ENCODE data around the gene DGKZ. TPM values are rescaled to one million over a fixed set of nuclear protein-coding genes. Genes with fewer than 3 reads are reported as not detected.
"Not testable (repeated sequence)": the region's sequence is repeated elsewhere in the genome, so short reads cannot be mapped to it uniquely, and the experiment has no call there.

DGKZ gene
- polyA plus RNA-seq, 6 donors from 2014 or later, result 2.5 to 13.7 (median 7.9) TPM

DNA sequence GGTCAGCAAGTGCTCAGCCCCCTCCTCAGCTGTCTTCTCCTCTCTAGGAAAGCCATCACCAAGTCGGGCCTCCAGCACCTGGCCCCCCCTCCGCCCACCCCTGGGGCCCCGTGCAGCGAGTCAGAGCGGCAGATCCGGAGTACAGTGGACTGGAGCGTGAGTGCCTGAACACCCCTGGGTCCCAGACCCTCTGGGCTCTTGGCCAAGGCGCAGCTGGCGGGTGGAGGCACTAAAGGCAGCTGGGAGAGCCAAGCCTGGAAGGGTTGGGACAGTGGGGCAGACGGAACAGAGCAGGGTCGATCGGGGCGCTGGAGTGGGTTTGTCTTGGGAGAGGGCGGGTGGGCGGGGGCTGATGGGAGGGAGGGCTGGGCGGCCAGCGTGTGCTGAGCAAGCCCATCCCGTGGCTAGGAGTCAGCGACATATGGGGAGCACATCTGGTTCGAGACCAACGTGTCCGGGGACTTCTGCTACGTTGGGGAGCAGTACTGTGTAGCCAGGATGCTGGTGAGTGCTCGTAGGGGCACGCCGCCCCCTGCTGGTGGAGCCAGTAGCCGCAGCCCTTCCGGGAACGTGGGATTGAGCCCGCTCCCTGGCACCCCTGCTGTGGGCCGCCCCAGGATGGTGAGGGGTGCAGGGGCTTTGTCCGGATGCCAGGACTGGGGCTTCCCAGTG lies 20.1 kb downstream of the DGKZ start:
- Mint-ChIP-seq H3K4me1 (peaks cover 11 to 16% (median 13%) of the 10 kb centered on the region in 3 donors), H3K36me3 (no peaks in the 10 kb centered on the region), H3K4me3 (no peak overlapping the region), H3K9me3 (no peaks in the 10 kb centered on the region), H3K27ac (no peak overlapping the region), H3K27me3 (no peaks in the 10 kb centered on the region)
- DNase-seq (peak; percentile 57), ATAC-seq (ENCODE audit: low read depth in 2 of 2) (peak; percentile 86 to 87)

GRCh38 chr11:46367916-46368267 lies 20.6 kb downstream of the DGKZ start:
- Mint-ChIP-seq H3K36me3 (no peaks in the 10 kb centered on the region), H3K27me3 (no peaks in the 10 kb centered on the region), H3K27ac (no peak overlapping the region), H3K4me3 (no peak overlapping the region), H3K4me1 (peaks cover 6 to 12% (median 9%) of the 10 kb centered on the region in 3 donors), H3K9me3 (no peaks in the 10 kb centered on the region)
- ATAC-seq (ENCODE audit: low read depth in 2 of 2), result no peak
- DNase-seq, result no peak

- H3K9me3 Mint-ChIP-seq, result no peaks in the 10 kb centered on the region
- H3K27ac Mint-ChIP-seq, result peak overlapping the region in 1 of 6 donors; percentile 61
- H3K4me3 Mint-ChIP-seq, result no peak overlapping the region
- DNase-seq (no peak), ATAC-seq (ENCODE audit: low read depth in 2 of 2) (peak; percentile 66 to 71)
- no peaks in the 10 kb centered on the region for H3K27me3 Mint-ChIP-seq
- H3K4me1 Mint-ChIP-seq, result peaks cover 5 to 11% (median 5%) of the 10 kb centered on the region in 3 donors
- H3K36me3 Mint-ChIP-seq, result no peaks in the 10 kb centered on the region
Observed at GRCh38 chr11:46369458-46370152, 22.3 kb downstream of the DGKZ start.

DNA sequence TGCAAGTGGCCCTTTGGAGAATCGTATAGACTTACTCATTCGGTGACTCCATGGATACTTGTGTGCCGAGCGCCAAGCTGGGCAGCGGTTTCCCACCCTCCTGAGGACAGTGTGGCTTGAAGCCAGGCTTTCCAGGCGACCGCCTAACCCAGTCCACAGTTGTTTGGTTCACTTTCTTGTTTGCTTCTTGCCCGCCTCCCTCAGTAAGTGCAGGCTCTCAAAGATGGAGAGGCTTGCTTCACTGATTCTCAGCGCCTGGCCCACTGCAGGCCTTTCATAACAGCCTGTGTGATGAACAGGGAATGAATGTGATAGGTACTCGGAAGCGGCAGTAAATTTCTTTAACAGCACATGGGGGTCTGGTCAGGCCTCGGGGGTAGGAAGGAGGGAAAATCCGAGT lies 23.0 kb downstream of the DGKZ start:
- H3K36me3 Mint-ChIP-seq, result peaks cover 0 to 5% of the 10 kb centered on the region in 2 donors
- no peak overlapping the region for H3K27ac Mint-ChIP-seq
- no peak for ATAC-seq (ENCODE audit: low read depth in 2 of 2)
- no peaks in the 10 kb centered on the region for H3K27me3 Mint-ChIP-seq
- no peaks in the 10 kb centered on the region for H3K9me3 Mint-ChIP-seq
- H3K4me3 Mint-ChIP-seq, result no peak overlapping the region
- DNase-seq, result no peak
- H3K4me1 Mint-ChIP-seq, result peaks cover 0 to 11% (median 5%) of the 10 kb centered on the region in 3 donors

GRCh38 chr11:46371262-46371661 lies 24.0 kb downstream of the DGKZ start:
- H3K4me1 Mint-ChIP-seq, result peaks cover 0 to 11% (median 5%) of the 10 kb centered on the region in 3 donors
- peak overlapping the region in 1 of 6 donors; percentile 74 for H3K27ac Mint-ChIP-seq
- not testable (repeated sequence) for ATAC-seq (ENCODE audit: low read depth in 2 of 2); H3K9me3 Mint-ChIP-seq; H3K36me3 Mint-ChIP-seq; H3K4me3 Mint-ChIP-seq; H3K27me3 Mint-ChIP-seq; DNase-seq

GRCh38 chr11:46372086-46372485 lies 24.8 kb downstream of the DGKZ start:
- Mint-ChIP-seq H3K27ac (no peak overlapping the region), H3K4me3 (no peak overlapping the region), H3K36me3 (peaks cover 0 to 8% of the 10 kb centered on the region in 2 donors), H3K27me3 (no peaks in the 10 kb centered on the region), H3K9me3 (no peaks in the 10 kb centered on the region), H3K4me1 (peaks cover 0 to 9% (median 5%) of the 10 kb centered on the region in 3 donors)
- no peak for ATAC-seq (ENCODE audit: low read depth in 2 of 2)
- no peak for DNase-seq

- not testable (repeated sequence) for H3K9me3 Mint-ChIP-seq; H3K4me1 Mint-ChIP-seq; H3K4me3 Mint-ChIP-seq; DNase-seq; ATAC-seq (ENCODE audit: low read depth in 2 of 2); H3K27me3 Mint-ChIP-seq; H3K27ac Mint-ChIP-seq
- peaks cover 0 to 12% of the 10 kb centered on the region in 2 donors for H3K36me3 Mint-ChIP-seq
Observed at GRCh38 chr11:46372501-46372900, 25.2 kb downstream of the DGKZ start.

GRCh38 chr11:46373787-46374740 lies 26.8 kb downstream of the DGKZ start:
- H3K36me3 Mint-ChIP-seq, result peaks cover 0 to 17% of the 10 kb centered on the region in 2 donors

GRCh38 chr11:46374815-46375214 lies 27.6 kb downstream of the DGKZ start:
- H3K9me3 Mint-ChIP-seq, result no peaks in the 10 kb centered on the region
- H3K4me1 Mint-ChIP-seq, result peaks cover 0 to 3% (median 2%) of the 10 kb centered on the region in 3 donors
- peak overlapping the region in 1 of 6 donors; percentile 74 for H3K27ac Mint-ChIP-seq
- H3K27me3 Mint-ChIP-seq, result no peaks in the 10 kb centered on the region
- ATAC-seq (ENCODE audit: low read depth in 2 of 2) (no peak), DNase-seq (no peak)
- peaks cover 0 to 17% of the 10 kb centered on the region in 2 donors for H3K36me3 Mint-ChIP-seq
- H3K4me3 Mint-ChIP-seq, result no peak overlapping the region

More at GRCh38 chr11:46373787-46374740, 26.8 kb downstream of the DGKZ start:
- no peak overlapping the region for H3K4me3 Mint-ChIP-seq
- ATAC-seq (ENCODE audit: low read depth in 2 of 2) (no peak), DNase-seq (no peak)
- H3K9me3 Mint-ChIP-seq, result no peaks in the 10 kb centered on the region
- H3K4me1 Mint-ChIP-seq, result peaks cover 0 to 7% (median 5%) of the 10 kb centered on the region in 3 donors
- H3K27me3 Mint-ChIP-seq, result no peaks in the 10 kb centered on the region
- H3K27ac Mint-ChIP-seq, result no peak overlapping the region

GRCh38 chr11:46375392-46376101 lies 28.3 kb downstream of the DGKZ start:
- Mint-ChIP-seq H3K27me3 (no peaks in the 10 kb centered on the region), H3K27ac (no peak overlapping the region), H3K4me1 (peaks cover 0 to 5% (median 4%) of the 10 kb centered on the region in 3 donors), H3K9me3 (no peaks in the 10 kb centered on the region), H3K36me3 (peaks cover 0 to 17% of the 10 kb centered on the region in 2 donors), H3K4me3 (no peak overlapping the region)
- no peak for ATAC-seq (ENCODE audit: low read depth in 2 of 2)
- no peak for DNase-seq

DNA sequence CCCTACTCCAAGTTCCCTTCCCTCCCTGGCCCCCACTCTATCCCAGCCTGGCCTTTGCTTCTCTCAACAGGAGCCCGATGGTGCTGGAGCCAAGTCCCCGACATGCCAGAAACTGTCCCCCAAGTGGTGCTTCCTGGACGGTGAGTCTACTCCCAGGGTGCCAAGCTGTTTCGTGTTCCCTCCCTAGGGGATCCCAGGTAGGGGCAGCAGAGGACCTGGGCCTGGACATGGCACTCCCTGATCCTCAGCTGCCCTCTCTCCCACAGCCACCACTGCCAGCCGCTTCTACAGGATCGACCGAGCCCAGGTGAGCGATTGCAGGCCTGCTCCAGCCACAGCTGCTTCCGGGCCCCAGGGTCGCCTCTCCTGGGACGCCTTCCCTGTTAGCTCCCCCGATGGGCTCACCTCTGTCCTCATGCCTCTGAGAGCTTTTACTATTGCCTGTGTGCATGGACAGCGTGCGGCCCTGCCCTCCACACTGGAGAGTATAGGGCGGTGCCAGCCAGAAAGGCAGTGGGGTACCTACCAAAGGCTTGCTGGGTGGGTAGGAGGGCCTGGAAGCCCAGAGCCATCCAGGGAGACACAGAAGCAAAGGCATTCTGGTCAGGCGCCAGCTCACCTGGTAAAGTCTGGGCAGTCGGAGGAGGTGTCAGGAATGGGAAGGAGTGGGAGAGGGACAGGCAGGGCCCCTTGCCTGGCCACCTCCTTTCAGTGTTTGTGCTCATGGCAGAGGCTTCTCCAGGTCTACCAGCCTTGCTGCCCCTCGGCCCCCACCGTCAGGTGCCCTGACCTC lies 29.2 kb downstream of the DGKZ start:
- Mint-ChIP-seq H3K4me1 (peaks cover 0 to 5% (median 4%) of the 10 kb centered on the region in 3 donors), H3K27ac (no peak overlapping the region), H3K9me3 (no peaks in the 10 kb centered on the region), H3K27me3 (no peaks in the 10 kb centered on the region), H3K4me3 (peak overlapping the region in 1 of 8 donors; percentile 75), H3K36me3 (peaks cover 0 to 17% of the 10 kb centered on the region in 2 donors)
- ATAC-seq (ENCODE audit: low read depth in 2 of 2) (no peak), DNase-seq (no peak)

GRCh38 chr11:46377290-46377689 lies 30.0 kb downstream of the DGKZ start:
- Mint-ChIP-seq H3K27me3 (peaks cover 0 to 6% (median 0%) of the 10 kb centered on the region in 3 donors), H3K4me1 (peaks cover 5 to 9% (median 8%) of the 10 kb centered on the region in 3 donors)

More at GRCh38 chr11:46377290-46377689, 30.0 kb downstream of the DGKZ start:
- DNase-seq, result no peak
- H3K27ac Mint-ChIP-seq, result peak overlapping the region in 1 of 6 donors; percentile 61
- peaks cover 0 to 17% of the 10 kb centered on the region in 2 donors for H3K36me3 Mint-ChIP-seq
- ATAC-seq (ENCODE audit: low read depth in 2 of 2), result no peak
- no peaks in the 10 kb centered on the region for H3K9me3 Mint-ChIP-seq
- H3K4me3 Mint-ChIP-seq, result peak overlapping the region in 3 of 8 donors; percentile 26 to 37 (median 28)

All from naive B cell (primary cell).